T-helper 1 cell treated with Interleukin-12 subunit alpha and Interleukin-12 subunit beta and Interleukin-4 antibody, amounts not matched to agents 30 μg/mL and 1 μg/mL, for 36 hours (primary cell): ENCODE results near the gene SLC35F1.

Source experiments
- H3K27ac Mint-ChIP-seq: one replicate; pipeline ENCODE4 v1.8.0; 2021; ENCODE audit warnings: mild to moderate bottlenecking, mixed read lengths
- H3K27me3 Mint-ChIP-seq: one replicate; pipeline ENCODE4 v1.8.0; 2021; ENCODE audit warnings: low read depth, mixed read lengths
- H3K36me3 Mint-ChIP-seq: one replicate; pipeline ENCODE4 v1.8.0; 2021; ENCODE audit warnings: low read depth, mixed read lengths
- H3K4me1 Mint-ChIP-seq: one replicate; pipeline ENCODE4 v1.8.0; 2021; ENCODE audit warnings: low read depth, mixed read lengths
- H3K4me3 Mint-ChIP-seq: one replicate; pipeline ENCODE4 v1.8.0; 2021; ENCODE audit warnings: mild to moderate bottlenecking, moderate library complexity, mixed read lengths
- H3K9me3 Mint-ChIP-seq: one replicate; pipeline ENCODE4 v1.8.0; 2021; ENCODE audit warnings: mixed read lengths

SLC35F1 gene

DNA sequence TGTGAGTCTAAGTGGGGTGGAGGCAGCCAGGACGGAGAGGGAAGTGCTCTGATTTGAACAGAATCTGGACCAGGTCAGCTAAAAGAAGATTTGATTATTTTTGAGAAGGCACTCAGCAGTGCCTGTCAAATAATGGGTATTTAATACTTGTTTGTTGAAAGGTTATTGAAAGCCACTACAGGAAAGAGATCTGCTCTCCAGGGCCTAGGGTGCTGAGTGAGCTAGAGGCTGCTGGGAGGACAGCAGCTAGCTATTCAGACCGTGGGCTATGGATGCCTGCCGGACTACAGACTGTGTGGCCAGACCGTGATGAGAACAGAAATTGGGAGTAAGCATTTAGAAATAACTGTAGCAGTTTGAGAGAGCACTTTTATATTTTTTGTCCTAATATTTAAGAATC is 8.8 kb downstream of the SLC35F1 start:
- H3K4me3 Mint-ChIP-seq = no peak overlapping the region
- H3K9me3 Mint-ChIP-seq = no peaks in the 10 kb centered on the region
- no peak overlapping the region for H3K27ac Mint-ChIP-seq
- no peaks in the 10 kb centered on the region for H3K36me3 Mint-ChIP-seq
- peaks cover 2% of the 10 kb centered on the region for H3K27me3 Mint-ChIP-seq
- H3K4me1 Mint-ChIP-seq = no peaks in the 10 kb centered on the region

DNA sequence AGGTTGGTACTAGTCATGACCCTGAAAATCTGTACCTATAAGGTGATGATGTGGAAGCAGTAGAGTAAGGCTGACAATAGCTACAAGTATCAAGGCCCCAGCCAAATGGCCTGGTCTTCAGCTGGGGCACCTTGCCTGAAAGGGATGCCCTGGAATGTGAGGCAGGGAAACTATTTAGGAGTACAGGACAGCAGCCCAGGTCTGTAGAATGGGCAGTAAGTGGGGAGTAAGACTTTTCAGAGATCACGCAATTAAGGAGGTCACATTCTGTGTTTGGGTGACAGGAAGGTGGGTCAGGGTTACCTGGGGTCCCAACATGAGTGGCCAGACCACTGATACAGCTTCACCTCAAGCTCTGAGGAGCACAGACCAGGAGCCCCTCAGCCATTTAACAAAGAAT is 9.4 kb downstream of the SLC35F1 start:
- Mint-ChIP-seq H3K36me3 (no peaks in the 10 kb centered on the region), H3K4me3 (no peak overlapping the region), H3K9me3 (no peaks in the 10 kb centered on the region), H3K27ac (no peak overlapping the region), H3K4me1 (no peaks in the 10 kb centered on the region), H3K27me3 (peaks cover 6% of the 10 kb centered on the region)

DNA sequence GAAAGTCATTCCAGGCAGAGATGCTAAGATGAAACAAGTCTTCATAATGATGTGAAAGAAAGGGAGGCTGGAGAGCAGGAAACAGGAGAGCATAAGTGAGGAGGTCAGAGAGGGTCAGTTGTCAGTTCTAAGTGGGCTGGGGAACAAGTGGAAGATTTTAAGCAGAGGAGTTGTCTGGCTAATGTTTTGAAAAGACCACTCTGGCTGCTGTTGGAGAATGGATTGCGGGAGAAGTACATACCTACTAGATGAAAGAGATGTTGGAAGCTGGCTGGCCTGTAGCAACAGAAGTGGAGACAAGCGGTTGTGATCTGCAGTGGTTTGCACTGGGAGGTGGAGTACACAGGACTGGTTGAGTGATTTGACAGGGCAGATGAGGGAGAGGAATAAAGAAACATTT is 10.1 kb downstream of the SLC35F1 start:
- Mint-ChIP-seq H3K9me3 (no peaks in the 10 kb centered on the region), H3K4me3 (no peak overlapping the region), H3K27me3 (peaks cover 13% of the 10 kb centered on the region), H3K4me1 (no peaks in the 10 kb centered on the region), H3K27ac (no peak overlapping the region), H3K36me3 (no peaks in the 10 kb centered on the region)

DNA sequence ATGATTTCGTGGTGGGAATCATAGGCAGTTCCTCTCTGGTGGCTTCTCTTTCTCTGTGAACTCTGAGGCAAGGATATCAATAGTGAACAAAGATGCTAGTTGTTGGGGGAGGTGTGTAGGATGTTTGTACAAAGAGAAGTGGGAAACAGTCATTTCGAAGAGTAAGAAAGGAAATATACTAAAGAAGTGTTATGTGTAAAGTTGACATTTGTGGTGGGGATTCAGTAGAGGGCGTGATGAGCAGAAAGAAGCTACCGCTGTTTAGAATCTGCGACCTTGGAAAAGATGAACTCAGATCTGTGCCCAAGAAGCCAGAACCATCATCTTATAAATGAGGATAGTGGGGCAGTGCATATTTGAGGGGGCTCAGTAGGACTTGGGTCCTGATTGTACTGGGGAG is 11.4 kb downstream of the SLC35F1 start:
- Mint-ChIP-seq H3K36me3 (no peaks in the 10 kb centered on the region), H3K4me3 (no peak overlapping the region), H3K27ac (no peak overlapping the region), H3K27me3 (peaks cover 13% of the 10 kb centered on the region), H3K9me3 (no peaks in the 10 kb centered on the region), H3K4me1 (no peaks in the 10 kb centered on the region)

DNA sequence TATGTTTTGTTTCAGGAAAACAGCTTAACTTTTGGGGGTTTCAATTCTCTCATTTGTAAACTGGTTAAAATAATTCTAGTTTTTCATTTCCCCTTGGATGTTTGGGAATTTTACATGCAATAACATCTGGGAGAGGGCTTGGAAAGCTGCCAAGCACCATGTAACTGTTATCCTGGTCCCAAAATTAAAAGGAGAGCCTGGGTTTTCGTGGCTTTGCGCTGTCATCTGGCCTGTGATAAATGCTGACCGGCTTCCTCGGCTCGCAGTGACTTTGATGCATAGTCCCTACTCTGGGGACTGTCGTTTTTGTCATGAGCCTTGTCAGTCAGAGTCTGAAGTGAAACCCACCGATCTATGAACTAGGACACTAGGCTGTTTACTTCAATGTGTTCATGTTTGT is 12.2 kb downstream of the SLC35F1 start:
- H3K27me3 Mint-ChIP-seq = peaks cover 13% of the 10 kb centered on the region
- H3K36me3 Mint-ChIP-seq = no peaks in the 10 kb centered on the region
- H3K9me3 Mint-ChIP-seq = no peaks in the 10 kb centered on the region
- H3K4me3 Mint-ChIP-seq = no peak overlapping the region
- no peaks in the 10 kb centered on the region for H3K4me1 Mint-ChIP-seq
- no peak overlapping the region for H3K27ac Mint-ChIP-seq

DNA sequence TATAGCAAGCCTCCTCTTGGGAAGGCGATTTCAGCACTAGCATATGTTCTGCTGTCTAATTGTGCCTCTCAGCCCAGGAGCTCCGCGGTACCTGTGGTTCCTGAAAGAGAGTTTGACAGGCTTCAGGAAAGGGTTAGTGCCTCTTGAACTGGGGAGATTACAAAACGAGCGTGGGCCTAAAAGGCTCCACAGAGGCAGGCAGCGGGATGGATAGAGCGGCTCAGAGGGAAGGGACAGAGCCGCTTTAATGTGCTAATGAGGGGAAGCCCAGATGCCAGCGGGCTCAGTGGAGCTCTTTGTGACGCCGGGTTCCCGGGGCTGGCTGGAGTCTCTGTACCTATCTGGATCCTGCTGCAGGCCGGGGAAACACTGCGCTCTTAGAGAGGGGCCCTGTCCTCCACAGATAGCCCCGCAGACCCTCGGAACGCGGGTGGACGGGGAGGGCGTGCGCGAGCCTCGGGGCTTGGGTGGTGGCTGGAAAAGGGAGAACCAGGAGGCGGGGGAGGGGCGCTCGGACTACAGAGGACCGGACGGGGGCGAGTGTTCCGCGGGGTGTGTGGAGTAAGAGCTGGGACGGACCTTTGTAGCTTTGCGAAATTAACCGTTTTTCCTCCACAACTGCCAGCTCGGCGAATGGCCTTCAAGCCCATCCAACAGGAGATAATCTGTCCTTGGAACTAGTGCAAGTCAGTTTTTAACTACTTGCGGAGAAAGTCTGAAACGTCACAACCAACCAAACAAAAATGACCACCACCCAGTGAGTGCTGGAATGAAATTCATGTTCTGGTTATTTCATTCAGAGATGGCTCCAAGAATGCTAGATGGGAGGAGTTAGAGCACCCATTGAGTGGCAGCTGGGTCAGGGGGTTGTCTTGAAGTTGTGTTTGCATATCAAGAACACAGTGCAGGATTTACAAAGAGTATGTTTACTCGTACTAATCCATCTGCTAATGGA is 13.0 kb downstream of the SLC35F1 start:
- no peaks in the 10 kb centered on the region for H3K4me1 Mint-ChIP-seq
- H3K27ac Mint-ChIP-seq = no peak overlapping the region
- H3K9me3 Mint-ChIP-seq = no peaks in the 10 kb centered on the region
- no peaks in the 10 kb centered on the region for H3K36me3 Mint-ChIP-seq
- H3K27me3 Mint-ChIP-seq = peaks cover 13% of the 10 kb centered on the region
- H3K4me3 Mint-ChIP-seq = no peak overlapping the region

DNA sequence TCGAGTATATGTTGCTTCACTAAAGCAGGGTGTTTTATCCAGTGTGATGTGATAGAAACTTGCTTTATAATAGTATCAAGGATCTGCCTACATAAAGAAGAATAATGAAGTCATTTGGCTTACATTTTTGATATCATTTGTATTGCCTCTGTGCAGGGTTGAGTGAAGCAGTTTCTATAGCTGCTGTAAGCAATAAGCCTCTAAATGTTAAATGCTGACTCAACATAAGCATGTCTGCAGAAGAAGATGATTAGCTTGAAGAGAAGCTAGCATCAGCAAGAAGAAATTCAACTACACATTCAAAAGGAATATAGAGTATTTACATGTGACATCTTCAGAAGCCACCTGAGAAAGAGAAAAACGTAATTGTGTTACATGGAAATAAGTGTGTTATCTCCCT is 17.6 kb downstream of the SLC35F1 start:
- H3K27ac Mint-ChIP-seq = no peak overlapping the region
- H3K4me1 Mint-ChIP-seq = no peaks in the 10 kb centered on the region
- peaks cover 20% of the 10 kb centered on the region for H3K9me3 Mint-ChIP-seq
- H3K4me3 Mint-ChIP-seq = no peak overlapping the region
- no peaks in the 10 kb centered on the region for H3K36me3 Mint-ChIP-seq
- peaks cover 13% of the 10 kb centered on the region for H3K27me3 Mint-ChIP-seq

DNA sequence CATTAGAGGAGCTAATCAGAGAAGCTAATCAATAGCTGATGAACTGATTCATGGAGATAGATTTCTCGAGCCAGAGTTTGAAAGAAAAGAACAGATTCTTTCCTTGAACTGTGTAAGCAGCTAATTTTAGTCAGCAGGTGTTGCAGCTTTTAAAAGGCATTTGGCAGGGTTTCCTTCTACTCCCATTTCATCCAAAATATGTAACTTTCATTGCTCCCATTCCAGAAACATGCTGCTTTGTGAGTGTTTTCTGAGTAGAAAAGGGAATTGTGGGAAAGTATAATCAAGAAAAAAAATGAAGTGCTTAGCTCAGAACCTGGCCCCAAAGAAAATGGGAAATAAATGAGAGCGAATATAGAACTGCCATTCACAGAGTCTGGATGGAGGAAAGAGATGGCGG is 20.8 kb downstream of the SLC35F1 start:
- no peaks in the 10 kb centered on the region for H3K4me1 Mint-ChIP-seq
- H3K9me3 Mint-ChIP-seq = peaks cover 21% of the 10 kb centered on the region
- H3K36me3 Mint-ChIP-seq = no peaks in the 10 kb centered on the region
- H3K4me3 Mint-ChIP-seq = no peak overlapping the region
- no peaks in the 10 kb centered on the region for H3K27me3 Mint-ChIP-seq
- H3K27ac Mint-ChIP-seq = no peak overlapping the region

DNA sequence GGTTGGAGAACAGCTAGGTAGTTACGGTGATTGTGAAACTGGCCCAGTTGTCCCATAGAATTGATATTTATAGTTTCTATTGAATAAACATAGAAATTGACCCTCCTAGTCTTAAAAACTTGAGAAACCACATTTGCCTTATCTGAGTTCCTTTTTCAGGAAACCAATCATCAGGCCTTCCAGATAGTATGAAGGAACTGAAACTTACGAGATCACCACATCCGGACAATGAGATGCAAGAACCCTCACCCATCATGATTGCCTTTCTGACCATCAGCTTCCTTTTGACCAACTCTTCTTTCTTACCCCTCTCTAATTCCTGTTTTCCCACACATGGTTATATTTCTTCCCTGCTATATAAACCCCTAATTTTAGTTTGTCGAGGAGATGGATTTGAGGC is 21.8 kb downstream of the SLC35F1 start:
- Mint-ChIP-seq H3K4me3 (no peak overlapping the region), H3K27ac (no peak overlapping the region), H3K36me3 (no peaks in the 10 kb centered on the region), H3K4me1 (no peaks in the 10 kb centered on the region), H3K27me3 (no peaks in the 10 kb centered on the region), H3K9me3 (peaks cover 21% of the 10 kb centered on the region)

DNA sequence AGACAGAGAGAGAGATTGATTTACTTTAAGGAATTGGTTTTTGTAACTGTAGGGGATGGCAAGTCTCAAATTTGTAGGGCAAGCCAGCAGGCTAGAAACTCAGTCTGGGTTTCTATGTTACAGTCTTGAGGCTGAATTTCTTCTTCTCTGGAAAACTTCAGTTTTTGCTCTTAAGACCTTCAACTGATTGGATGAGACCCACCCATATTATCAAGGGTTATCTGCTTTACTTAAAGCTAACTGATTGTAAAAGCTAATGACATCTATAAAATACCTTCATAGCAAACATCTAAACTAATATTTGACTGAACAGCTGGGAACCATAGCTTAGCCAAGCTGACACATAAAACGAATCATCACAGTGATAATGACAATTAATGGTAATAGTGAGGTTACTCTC is 22.4 kb downstream of the SLC35F1 start:
- H3K27me3 Mint-ChIP-seq = no peaks in the 10 kb centered on the region
- peaks cover 21% of the 10 kb centered on the region for H3K9me3 Mint-ChIP-seq
- H3K4me1 Mint-ChIP-seq = no peaks in the 10 kb centered on the region
- no peak overlapping the region for H3K27ac Mint-ChIP-seq
- H3K36me3 Mint-ChIP-seq = no peaks in the 10 kb centered on the region
- no peak overlapping the region for H3K4me3 Mint-ChIP-seq

DNA sequence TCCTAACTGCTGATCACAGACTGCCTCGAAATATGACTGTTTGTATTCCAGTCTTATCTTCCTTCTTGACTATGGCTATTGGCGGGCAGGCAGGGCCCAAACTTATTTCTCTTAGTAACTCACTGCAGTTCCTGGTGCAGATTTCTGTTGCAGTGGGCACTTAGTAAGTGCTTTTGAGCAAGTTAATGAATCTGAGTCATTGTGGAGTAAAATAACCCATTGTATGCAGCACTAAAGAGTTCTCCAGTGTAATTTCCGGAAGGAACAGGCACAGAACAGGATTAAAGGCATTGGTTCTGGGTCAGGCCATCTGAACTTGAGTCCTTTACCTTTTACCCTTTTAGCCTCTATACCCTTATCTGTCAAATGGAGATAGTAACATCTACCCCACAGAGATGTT is 23.6 kb downstream of the SLC35F1 start:
- H3K27ac Mint-ChIP-seq = no peak overlapping the region
- H3K9me3 Mint-ChIP-seq = peaks cover 21% of the 10 kb centered on the region
- no peaks in the 10 kb centered on the region for H3K36me3 Mint-ChIP-seq
- H3K27me3 Mint-ChIP-seq = no peaks in the 10 kb centered on the region
- H3K4me3 Mint-ChIP-seq = no peak overlapping the region
- H3K4me1 Mint-ChIP-seq = no peaks in the 10 kb centered on the region

DNA sequence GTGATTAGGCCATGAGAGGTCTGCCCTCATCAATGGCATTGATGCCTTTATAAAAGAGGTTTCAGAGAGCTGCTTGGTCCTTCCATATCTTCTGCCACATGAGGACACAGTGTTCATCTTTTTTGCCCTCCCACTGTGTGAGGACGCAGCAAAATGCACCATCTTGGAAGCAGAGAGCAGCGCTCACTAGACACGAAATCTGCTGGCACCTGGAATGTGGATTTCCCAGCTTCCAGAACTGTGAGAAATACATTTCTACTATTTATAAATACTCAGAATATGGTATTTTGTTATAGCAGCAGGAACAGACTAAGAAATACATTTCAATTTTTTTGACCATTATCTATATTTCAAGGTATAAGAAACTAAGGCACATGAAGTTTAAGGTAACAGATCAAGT is 24.9 kb downstream of the SLC35F1 start:
- H3K27ac Mint-ChIP-seq = no peak overlapping the region
- no peaks in the 10 kb centered on the region for H3K27me3 Mint-ChIP-seq
- H3K4me1 Mint-ChIP-seq = no peaks in the 10 kb centered on the region
- no peak overlapping the region for H3K4me3 Mint-ChIP-seq
- H3K36me3 Mint-ChIP-seq = no peaks in the 10 kb centered on the region
- H3K9me3 Mint-ChIP-seq = peaks cover 21% of the 10 kb centered on the region

DNA sequence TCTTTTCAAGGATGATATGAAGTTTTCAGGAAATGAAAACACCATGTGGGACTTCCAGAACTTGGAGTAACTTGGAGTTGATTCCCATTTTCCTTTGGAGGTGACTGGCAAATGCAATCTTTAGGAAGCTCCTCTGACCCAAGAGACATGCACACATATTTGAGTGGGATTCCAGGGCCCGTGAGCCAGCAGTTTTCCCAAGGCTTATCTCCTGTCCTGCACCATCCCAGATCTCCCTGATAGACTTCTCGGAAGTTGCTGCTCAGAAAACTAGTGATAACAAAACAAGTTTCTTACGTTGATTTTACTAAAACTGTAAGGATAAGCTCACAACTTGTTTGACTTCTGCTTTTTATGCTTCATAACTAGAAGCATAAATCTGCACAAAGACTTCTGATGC is 25.6 kb downstream of the SLC35F1 start:
- no peaks in the 10 kb centered on the region for H3K36me3 Mint-ChIP-seq
- no peaks in the 10 kb centered on the region for H3K27me3 Mint-ChIP-seq
- peaks cover 17% of the 10 kb centered on the region for H3K9me3 Mint-ChIP-seq
- no peak overlapping the region for H3K27ac Mint-ChIP-seq
- H3K4me3 Mint-ChIP-seq = no peak overlapping the region
- H3K4me1 Mint-ChIP-seq = no peaks in the 10 kb centered on the region

DNA sequence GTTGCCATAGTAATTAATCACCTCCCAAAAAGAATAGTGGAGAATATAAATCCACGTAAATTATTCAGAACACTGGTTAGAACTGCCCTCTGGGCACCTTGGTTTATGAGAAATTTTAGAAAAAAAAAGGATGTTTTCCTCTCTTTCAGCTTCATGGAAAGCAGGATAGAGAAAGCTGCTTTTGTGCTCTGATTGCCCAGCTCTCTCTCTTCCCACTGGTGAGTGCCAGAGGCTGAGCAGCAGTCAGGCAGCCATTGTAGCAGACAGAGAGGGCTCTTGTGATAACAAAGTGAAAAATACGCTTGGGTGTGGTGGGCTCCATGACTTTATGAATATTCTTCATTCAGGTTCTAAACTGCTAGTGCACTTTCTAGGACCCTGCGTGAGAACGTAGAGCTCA is 26.4 kb downstream of the SLC35F1 start:
- H3K27ac Mint-ChIP-seq = no peak overlapping the region
- H3K36me3 Mint-ChIP-seq = no peaks in the 10 kb centered on the region
- no peaks in the 10 kb centered on the region for H3K27me3 Mint-ChIP-seq

DNA sequence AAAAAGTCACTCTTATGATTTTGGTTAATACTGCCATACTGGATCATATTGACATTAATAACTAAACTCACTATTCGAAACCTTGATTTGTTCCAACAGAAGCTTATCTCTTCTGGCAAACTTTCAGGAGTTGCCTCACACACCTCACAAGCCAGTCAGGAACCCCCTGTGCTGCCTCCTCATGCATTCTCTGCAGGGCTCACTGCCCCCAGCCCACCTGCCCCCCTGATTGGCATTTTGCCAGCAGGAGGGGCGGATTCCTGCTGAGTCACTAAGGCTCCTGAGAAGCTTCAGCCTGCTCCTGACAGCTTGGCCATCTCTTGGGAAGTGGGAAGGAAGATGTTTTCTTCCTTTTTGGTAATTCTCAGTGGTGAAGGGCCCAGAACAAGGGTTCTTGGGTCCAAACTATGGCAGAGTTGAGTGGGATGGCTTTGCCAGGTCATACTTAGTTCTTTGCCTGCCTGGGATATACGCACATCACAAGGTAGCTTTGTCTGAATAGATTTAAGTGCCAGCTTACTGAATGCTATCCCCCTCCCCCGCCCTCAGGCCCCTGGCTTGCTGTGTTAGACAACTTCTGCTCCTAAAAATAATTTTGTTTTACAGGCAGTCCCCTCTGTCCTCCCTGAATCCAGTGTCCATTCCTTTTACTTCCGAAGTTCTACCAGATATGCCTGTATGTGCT is 31.4 kb downstream of the SLC35F1 start:
- Mint-ChIP-seq H3K27ac (no peak overlapping the region), H3K4me1 (no peaks in the 10 kb centered on the region), H3K27me3 (no peaks in the 10 kb centered on the region), H3K36me3 (no peaks in the 10 kb centered on the region), H3K4me3 (no peak overlapping the region), H3K9me3 (no peaks in the 10 kb centered on the region)

More for the DNA sequence above, 26.4 kb downstream of the SLC35F1 start:
- Mint-ChIP-seq H3K4me3 (no peak overlapping the region), H3K9me3 (peaks cover 11% of the 10 kb centered on the region), H3K4me1 (no peaks in the 10 kb centered on the region)
